HK-2 (cell line): Measurements from ENCODE around the gene LTBP2.

Source experiments
- DNase-seq: peaks from one replicate; pipeline ENCODE4 v3.0.0-alpha.2; 2018; ENCODE audit not compliant: unreplicated experiment

Gene LTBP2

GRCh38 chr14:74591394-74591793, 20.6 kb downstream of the LTBP2 start:
- DNase-seq: no peak

- no peak for DNase-seq
Observed at GRCh38 chr14:74589291-74589879, 22.7 kb downstream of the LTBP2 start.

GRCh38 chr14:74587363-74587707, 24.7 kb downstream of the LTBP2 start:
- DNase-seq: no peak

- no peak for DNase-seq
Observed at GRCh38 chr14:74586681-74587362, 25.2 kb downstream of the LTBP2 start.

GRCh38 chr14:74585406-74586335, 26.4 kb downstream of the LTBP2 start:
- DNase-seq: no peak

GRCh38 chr14:74584951-74585350, 27.1 kb downstream of the LTBP2 start:
- DNase-seq: no peak

GRCh38 chr14:74583689-74584434, 28.2 kb downstream of the LTBP2 start:
- peak; percentile 74 for DNase-seq

GRCh38 chr14:74582910-74583581, 29.0 kb downstream of the LTBP2 start:
- no peak for DNase-seq

GRCh38 chr14:74580275-74580672, 31.8 kb downstream of the LTBP2 start:
- no peak for DNase-seq

GRCh38 chr14:74579447-74580274, 32.4 kb downstream of the LTBP2 start:
- peak; percentile 43 for DNase-seq

- DNase-seq: no peak
Observed at GRCh38 chr14:74578479-74578878, 33.6 kb downstream of the LTBP2 start.

GRCh38 chr14:74577948-74578275, 34.1 kb downstream of the LTBP2 start:
- DNase-seq: no peak

GRCh38 chr14:74577247-74577947, 34.6 kb downstream of the LTBP2 start:
- DNase-seq: no peak

GRCh38 chr14:74575936-74576335, 36.1 kb downstream of the LTBP2 start:
- DNase-seq: no peak

- DNase-seq: no peak
Observed at GRCh38 chr14:74575507-74575906, 36.5 kb downstream of the LTBP2 start.

- DNase-seq: no peak
Observed at GRCh38 chr14:74574706-74575105, 37.3 kb downstream of the LTBP2 start.

GRCh38 chr14:74574090-74574433, 38.0 kb downstream of the LTBP2 start:
- no peak for DNase-seq

- peak; percentile 51 for DNase-seq
Observed at GRCh38 chr14:74573421-74574089, 38.5 kb downstream of the LTBP2 start.

- DNase-seq: no peak
Observed at GRCh38 chr14:74572726-74573301, 39.2 kb downstream of the LTBP2 start.
